ENCODE results near the gene GRID2. TPM values are rescaled to one million over a fixed set of nuclear protein-coding genes. Genes with fewer than 3 reads are reported as not detected.
A peak's percentile ranks its signal among the peaks of the same experiment; 100 is the strongest.

GRID2 gene
- total and polyA plus RNA-seq, 2 of the 13 experiments (the other 11 are each of a cell fraction or from before 2014, with no cell fraction given): not detected

GRCh38 chr4:92599044-92599443 is 295.3 kb downstream of the GRID2 start (continued):
- no peak for TF ChIP-seq ZNF646 (CRISPR knock-in tag; IDR thresholded peaks at IDR 0.05)
- no peak for TF ChIP-seq ZNF780A (CRISPR knock-in tag; IDR thresholded peaks at IDR 0.05)
- TF ChIP-seq PRPF4 (IDR thresholded peaks at IDR 0.05; ENCODE audit: low read depth, low read length, poor library complexity, severe bottlenecking): no peak
- TF ChIP-seq ATF1 (CRISPR knock-in tag; IDR thresholded peaks at IDR 0.05): no peak
- no peak for TF ChIP-seq SSRP1 (CRISPR knock-in tag; IDR thresholded peaks at IDR 0.05)
- TF ChIP-seq TGIF2 (CRISPR knock-in tag; IDR thresholded peaks at IDR 0.05): no peak
- no peak for TF ChIP-seq ZZZ3 (CRISPR knock-in tag; IDR thresholded peaks at IDR 0.05; ENCODE audit: borderline replicate concordance)

- Histone ChIP-seq H4K20me1 (ENCODE audit: insufficient read depth, low read length) (no peaks in the 10 kb centered on the region), H3K4me2 (ENCODE audit: low read depth, low read length) (no peak overlapping the region), H2AFZ (ENCODE audit: low read length) (no peak overlapping the region), H3K27ac (ENCODE audit: extremely low read length, insufficient read depth, low read length) (no peak overlapping the region), H3K36me3 (replicated peaks in 1 of 2; ENCODE audit: control insufficient read depth in 1 of 2, insufficient read depth in 2 of 2, low read length in 2 of 2) (no peaks in the 10 kb centered on the region), H3K4me1 (ENCODE audit: insufficient read depth, low read length) (no peaks in the 10 kb centered on the region), H3K4me3 (replicated peaks in 1 of 3; ENCODE audit: insufficient read depth in 1 of 3, low read depth in 2 of 3, low read length in 3 of 3) (no peak overlapping the region), H3K9me3 (ENCODE audit: low read length) (no peaks in the 10 kb centered on the region), H3K27me3 (ENCODE audit: control insufficient read depth in 1 of 2, insufficient read depth in 2 of 2, low read length in 2 of 2) (no peaks in the 10 kb centered on the region), H3K9ac (ENCODE audit: insufficient read depth, low read depth, low read length) (no peak overlapping the region), H3K79me2 (ENCODE audit: insufficient read depth, low read length) (no peaks in the 10 kb centered on the region)
- in situ Hi-C loops (cut with HindIII; ENCODE audit: extremely low pct_ligation_motif_present, low pct_unique_long_range_greater_than_20kb): no loop called here
- BruUV-seq (replicated peaks): no TSS peak
- 8% methylated on average over 1 of the region's 6 CpGs for WGBS (ENCODE audit: low lambda C conversion rate)
- peak; percentile 3 for DNase-seq (ENCODE audit: low spot score)
- intact Hi-C loops (cut with micrococcal nuclease; ENCODE audit: unreplicated experiment): no loop called here
- POLR2A ChIA-PET: no interaction called here
- FAIRE-seq: no peak
- peak; percentile 63; the same call in 2 of the 3 replicates for ATAC-seq
- TF ChIP-seq CTCF (CRISPR knock-in tag; IDR thresholded peaks at IDR 0.05) (peak; percentile 22; the same call in 1 of the 2 replicates), KAT7 (CRISPR knock-in tag; IDR thresholded peaks at IDR 0.05; ENCODE audit: borderline replicate concordance) (no peak)
- CTCF ChIA-PET (ENCODE audit: low intra/inter-chr PET ratio, low total read pairs): no interaction called here
Measured at GRCh38 chr4:92600638-92601037, 296.9 kb downstream of the GRID2 start.

Measured in HepG2 (cell line).